Activated CD4-positive, alpha-beta memory T cell treated with anti-CD3 and anti-CD28 coated beads for 36 hours (primary cell): ENCODE results near the gene PDE4D. TPM values are rescaled to one million over a fixed set of nuclear protein-coding genes. Genes with fewer than 3 reads are reported as not detected.

ENCODE experiments used
- CTCF ChIA-PET: fragments of 350-600 bp; sonication (Branson Sonifier 250); formaldehyde crosslinking; loops from one replicate; lab custom pipeline; 2021; ENCODE audit warnings: antibody characterized with exemption, inconsistent platforms; lab: Charles Lee
- POLR2A ChIA-PET: fragments of 350-600 bp; sonication (Branson Sonifier 250); formaldehyde crosslinking; loops from one replicate; lab custom pipeline; 2021; ENCODE audit warnings: antibody characterized with exemption; lab: Charles Lee
- DNase-seq: peaks from one replicate; pipeline ENCODE4 v3.0.0-alpha.2; 2020
- H3K27ac Mint-ChIP-seq: one replicate; pipeline ENCODE4 v1.8.0; 2021; ENCODE audit warnings: mixed read lengths
- H3K27me3 Mint-ChIP-seq: one replicate; pipeline ENCODE4 v1.8.0; 2021; ENCODE audit warnings: mixed read lengths
- H3K36me3 Mint-ChIP-seq: one replicate; pipeline ENCODE4 v1.8.0; 2021; ENCODE audit warnings: mixed read lengths
- H3K4me1 Mint-ChIP-seq: one replicate; pipeline ENCODE4 v1.8.0; 2021; ENCODE audit warnings: low read depth, mixed read lengths
- H3K4me3 Mint-ChIP-seq: one replicate; pipeline ENCODE4 v1.8.0; 2021; ENCODE audit warnings: mild to moderate bottlenecking, mixed read lengths
- H3K9me3 Mint-ChIP-seq: one replicate; pipeline ENCODE4 v1.8.0; 2021; ENCODE audit warnings: mixed read lengths
- intact Hi-C: fragments of 100-400 bp; cut with micrococcal nuclease; formaldehyde crosslinking; loops from one replicate; pipeline ENCODE4 v1.15.1; 2023
- total RNA-seq, 2 experiments: library from RNA; stranded (reverse); gene quantifications; one replicate each; pipeline ENCODE4 v1.2.3, GENCODE V29; 2021

PDE4D gene
- total RNA-seq, 2 experiments from 2014 or later: 49.3 to 50.8 TPM

DNA sequence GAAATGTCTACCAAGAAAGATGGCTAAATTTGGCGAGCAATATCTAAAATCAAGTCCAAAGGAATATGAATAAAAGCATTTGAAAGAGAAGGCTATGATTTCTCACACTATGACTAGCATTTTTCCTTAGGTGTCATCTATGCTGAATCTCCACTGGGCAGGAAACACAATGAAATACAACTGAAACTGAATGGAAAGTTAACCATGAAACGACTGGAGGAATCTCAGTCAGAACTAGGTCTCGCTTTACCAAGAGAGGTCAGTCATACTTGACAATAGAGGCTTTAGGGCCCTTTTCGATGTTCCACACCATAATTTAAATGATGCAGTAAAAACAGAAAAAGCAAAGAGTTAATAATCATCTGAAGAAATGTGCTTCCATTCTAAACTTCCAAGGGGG lies 339.0 kb downstream of the PDE4D start:
- CTCF ChIA-PET: no interaction called here
- Mint-ChIP-seq H3K9me3 (no peaks in the 10 kb centered on the region), H3K4me1 (no peaks in the 10 kb centered on the region), H3K27ac (no peak overlapping the region), H3K36me3 (no peaks in the 10 kb centered on the region), H3K4me3 (no peak overlapping the region), H3K27me3 (no peaks in the 10 kb centered on the region)
- intact Hi-C loops: no loop called here
- no peak for DNase-seq
- POLR2A ChIA-PET: no interaction called here

DNA sequence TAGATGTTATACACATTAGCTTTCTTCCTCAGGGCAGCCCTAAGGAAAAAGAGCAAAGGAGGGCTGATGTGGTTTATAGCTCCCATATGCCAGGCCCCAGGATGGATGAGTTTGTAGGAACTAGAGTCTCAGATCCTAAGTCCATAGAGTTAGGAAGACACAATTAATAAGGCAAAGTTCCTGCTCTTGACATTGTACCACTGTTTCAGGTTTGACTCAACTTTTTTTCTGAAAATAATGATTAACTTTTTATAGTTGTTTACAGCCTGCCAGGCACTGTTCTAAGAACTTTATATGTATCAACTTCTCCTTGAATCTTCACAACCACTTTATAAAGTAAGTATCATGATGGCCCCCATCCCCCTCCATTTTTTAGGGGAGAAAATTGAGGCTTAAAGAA lies 339.5 kb downstream of the PDE4D start:
- Mint-ChIP-seq H3K9me3 (no peaks in the 10 kb centered on the region), H3K27me3 (no peaks in the 10 kb centered on the region), H3K4me3 (no peak overlapping the region), H3K27ac (no peak overlapping the region), H3K36me3 (no peaks in the 10 kb centered on the region), H3K4me1 (no peaks in the 10 kb centered on the region)
- intact Hi-C loops: no loop called here
- ChIA-PET CTCF (no interaction called here), POLR2A (no interaction called here)
- DNase-seq: no peak

DNA sequence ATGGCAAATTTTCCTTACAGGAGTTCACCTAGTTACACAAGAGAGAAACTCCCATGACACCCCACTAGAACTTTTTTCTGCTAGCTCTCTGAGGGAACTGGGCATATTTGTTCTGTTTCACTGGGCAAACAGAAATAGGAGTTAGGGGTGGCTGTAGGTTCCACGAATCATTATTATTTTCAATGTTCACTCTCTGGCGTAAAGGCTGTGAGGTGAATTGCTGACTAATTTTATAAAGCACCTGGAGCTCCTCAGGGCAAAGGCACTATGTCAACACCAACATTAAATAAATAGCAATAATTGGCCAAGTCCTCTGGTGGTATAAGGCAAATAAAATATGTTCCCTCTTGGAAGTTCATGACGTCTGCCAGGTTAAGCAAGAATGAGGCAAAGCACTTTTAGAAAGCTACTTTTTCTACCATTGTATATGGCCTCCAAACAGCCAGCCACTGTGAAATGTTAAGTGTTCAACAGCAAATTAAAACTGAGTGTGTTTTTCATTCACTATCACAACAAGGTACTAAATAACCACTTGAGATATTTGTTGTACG lies 344.6 kb downstream of the PDE4D start:
- H3K36me3 Mint-ChIP-seq: no peaks in the 10 kb centered on the region
- no peaks in the 10 kb centered on the region for H3K4me1 Mint-ChIP-seq
- ChIA-PET POLR2A (no interaction called here), CTCF (interaction anchor here (0.6 kb wide), 1 partner anchor 125 kb away, joined by 3 read pairs; no protein-coding TSS in a partner anchor)
- no peak overlapping the region for H3K4me3 Mint-ChIP-seq
- H3K9me3 Mint-ChIP-seq: no peaks in the 10 kb centered on the region
- no peak for DNase-seq
- no peak overlapping the region for H3K27ac Mint-ChIP-seq
- intact Hi-C loops: no loop called here
- H3K27me3 Mint-ChIP-seq: no peaks in the 10 kb centered on the region

DNA sequence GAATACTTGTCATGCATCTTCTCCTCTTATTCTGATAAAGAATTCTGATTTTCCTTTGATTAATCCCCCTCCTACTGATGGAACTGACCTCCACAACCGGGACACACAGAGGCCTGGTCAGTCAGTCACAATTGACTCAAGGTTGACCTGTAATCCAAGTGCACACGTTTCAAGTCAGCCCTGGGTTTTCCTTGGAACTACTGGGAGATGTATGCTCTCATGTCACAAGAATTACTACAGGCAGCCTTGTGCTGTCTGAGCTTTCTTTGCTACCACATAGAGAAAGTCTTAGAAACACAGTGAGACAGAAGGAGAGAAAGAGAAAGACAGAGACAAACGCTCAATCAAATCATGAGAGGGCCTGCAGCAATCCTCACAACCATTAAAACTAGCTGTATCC lies 345.8 kb downstream of the PDE4D start:
- intact Hi-C loops: no loop called here
- H3K4me3 Mint-ChIP-seq: no peak overlapping the region
- POLR2A ChIA-PET: no interaction called here

DNA sequence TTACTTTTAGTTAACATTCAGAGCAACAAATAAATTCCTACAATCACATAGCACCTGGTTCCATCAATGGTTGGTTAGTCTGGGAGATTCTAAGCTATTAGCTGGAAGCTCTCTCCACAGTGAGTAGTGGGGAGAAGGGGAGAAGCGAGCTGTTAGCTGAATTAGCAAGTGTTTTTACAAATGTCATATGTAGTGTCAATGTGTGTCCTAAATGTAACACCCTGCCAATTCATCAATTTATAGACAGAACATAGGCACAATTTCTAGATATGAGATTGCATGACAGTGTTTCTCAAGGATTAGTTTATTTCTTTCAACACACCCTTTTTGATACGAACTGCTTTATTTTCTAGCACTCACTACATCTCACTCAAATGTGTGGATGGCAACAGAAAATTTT lies 349.0 kb downstream of the PDE4D start:
- ChIA-PET CTCF (no interaction called here), POLR2A (no interaction called here)
- no peak overlapping the region for H3K27ac Mint-ChIP-seq
- intact Hi-C loops: no loop called here
- H3K27me3 Mint-ChIP-seq: no peaks in the 10 kb centered on the region
- H3K36me3 Mint-ChIP-seq: no peaks in the 10 kb centered on the region
- no peaks in the 10 kb centered on the region for H3K9me3 Mint-ChIP-seq
- no peaks in the 10 kb centered on the region for H3K4me1 Mint-ChIP-seq
- no peak for DNase-seq
- no peak overlapping the region for H3K4me3 Mint-ChIP-seq

More for the DNA sequence above, 345.8 kb downstream of the PDE4D start:
- H3K27me3 Mint-ChIP-seq: no peaks in the 10 kb centered on the region
- CTCF ChIA-PET: no interaction called here
- H3K9me3 Mint-ChIP-seq: no peaks in the 10 kb centered on the region
- DNase-seq: no peak
- no peaks in the 10 kb centered on the region for H3K4me1 Mint-ChIP-seq
- no peak overlapping the region for H3K27ac Mint-ChIP-seq
- no peaks in the 10 kb centered on the region for H3K36me3 Mint-ChIP-seq

- Mint-ChIP-seq H3K4me1 (no peaks in the 10 kb centered on the region), H3K36me3 (no peaks in the 10 kb centered on the region), H3K4me3 (no peak overlapping the region), H3K9me3 (no peaks in the 10 kb centered on the region), H3K27ac (no peak overlapping the region), H3K27me3 (no peaks in the 10 kb centered on the region)
- intact Hi-C loops: no loop called here
- POLR2A ChIA-PET: no interaction called here
- DNase-seq: no peak
- CTCF ChIA-PET: no interaction called here
Observed at GRCh38 chr5:59543821-59544442, 349.6 kb downstream of the PDE4D start.

GRCh38 chr5:59542851-59543820 lies 350.4 kb downstream of the PDE4D start:
- no peak for DNase-seq
- Mint-ChIP-seq H3K9me3 (no peaks in the 10 kb centered on the region), H3K4me1 (no peaks in the 10 kb centered on the region), H3K27ac (no peak overlapping the region), H3K36me3 (no peaks in the 10 kb centered on the region), H3K4me3 (no peak overlapping the region), H3K27me3 (no peaks in the 10 kb centered on the region)
- ChIA-PET POLR2A (no interaction called here), CTCF (no interaction called here)
- intact Hi-C loops: no loop called here

DNA sequence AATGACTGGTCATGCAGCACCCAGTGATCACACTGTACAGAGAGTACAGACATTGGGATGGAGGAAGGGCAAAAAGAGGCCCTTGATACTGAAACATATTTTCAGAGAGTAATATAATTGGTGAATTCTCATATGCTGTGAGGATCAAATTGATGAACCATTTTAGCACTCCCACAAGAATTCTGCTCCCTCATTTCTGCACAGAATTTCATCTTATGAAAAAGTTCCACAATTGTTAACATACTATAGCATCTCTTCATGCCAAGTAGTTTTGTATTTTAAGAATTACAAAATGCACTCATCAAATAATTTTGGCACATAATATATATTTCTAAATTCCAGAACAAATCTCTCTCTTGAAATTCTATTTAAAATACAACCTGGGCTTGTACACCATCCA lies 351.2 kb downstream of the PDE4D start:
- DNase-seq: no peak
- POLR2A ChIA-PET: no interaction called here
- H3K4me1 Mint-ChIP-seq: no peaks in the 10 kb centered on the region
- no peaks in the 10 kb centered on the region for H3K27me3 Mint-ChIP-seq
- H3K9me3 Mint-ChIP-seq: no peaks in the 10 kb centered on the region
- H3K27ac Mint-ChIP-seq: no peak overlapping the region
- CTCF ChIA-PET: no interaction called here
- H3K4me3 Mint-ChIP-seq: no peak overlapping the region
- intact Hi-C loops: no loop called here
- no peaks in the 10 kb centered on the region for H3K36me3 Mint-ChIP-seq

DNA sequence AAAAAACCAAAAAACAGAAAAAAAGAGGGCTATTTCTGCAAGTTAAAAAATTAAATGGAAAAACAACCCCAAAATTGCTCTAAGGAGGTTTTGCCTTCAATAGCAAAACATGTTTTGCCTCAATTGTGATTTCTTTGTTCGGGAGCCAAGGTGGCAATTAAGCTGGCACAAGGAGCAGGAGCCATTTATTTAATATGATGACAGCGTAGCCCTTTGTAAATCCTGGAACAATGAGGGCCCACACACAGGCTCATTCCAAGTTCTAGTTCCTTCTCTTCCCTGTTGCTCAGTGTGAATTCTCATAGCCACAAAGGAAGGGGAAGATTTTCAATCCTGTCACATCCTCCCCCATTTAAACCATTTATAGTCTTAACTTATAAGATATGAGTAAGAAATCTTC lies 353.2 kb downstream of the PDE4D start:
- intact Hi-C loops: no loop called here
- no peak for DNase-seq
- Mint-ChIP-seq H3K36me3 (no peaks in the 10 kb centered on the region), H3K4me3 (no peak overlapping the region), H3K9me3 (no peaks in the 10 kb centered on the region), H3K27me3 (no peaks in the 10 kb centered on the region), H3K4me1 (no peaks in the 10 kb centered on the region), H3K27ac (no peak overlapping the region)
- POLR2A ChIA-PET: no interaction called here
- CTCF ChIA-PET: interaction anchor here (1.7 kb wide), 1 partner anchor 133 kb away, joined by 4 read pairs; no protein-coding TSS in a partner anchor

DNA sequence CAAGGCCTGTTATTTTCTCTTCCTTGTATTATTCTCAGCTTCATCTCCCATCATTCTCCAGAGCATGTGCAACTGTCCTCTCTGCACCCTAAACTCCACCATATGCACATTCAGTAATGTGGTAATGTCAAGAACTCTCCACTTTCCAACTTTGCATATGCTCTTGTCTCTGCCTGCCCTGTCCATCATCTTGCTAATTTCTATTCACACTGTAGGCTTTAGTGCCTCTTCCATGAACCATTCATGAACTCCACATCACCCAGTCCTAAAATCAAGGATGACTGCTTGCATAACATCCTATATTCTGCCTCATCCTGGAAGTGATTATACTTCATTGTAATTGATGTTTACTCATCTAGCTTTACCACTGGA lies 354.8 kb downstream of the PDE4D start:
- POLR2A ChIA-PET: no interaction called here
- H3K27ac Mint-ChIP-seq: no peak overlapping the region

GRCh38 chr5:59537961-59538749 lies 355.4 kb downstream of the PDE4D start:
- CTCF ChIA-PET: no interaction called here
- H3K4me3 Mint-ChIP-seq: no peak overlapping the region

More for the DNA sequence above, 354.8 kb downstream of the PDE4D start:
- no peak overlapping the region for H3K4me3 Mint-ChIP-seq
- H3K27me3 Mint-ChIP-seq: no peaks in the 10 kb centered on the region
- H3K9me3 Mint-ChIP-seq: no peaks in the 10 kb centered on the region
- DNase-seq: no peak
- CTCF ChIA-PET: interaction anchor here (0.7 kb wide), 1 partner anchor 212 kb away, joined by 3 read pairs; no protein-coding TSS in a partner anchor
- no peaks in the 10 kb centered on the region for H3K4me1 Mint-ChIP-seq
- no peaks in the 10 kb centered on the region for H3K36me3 Mint-ChIP-seq
- intact Hi-C loops: no loop called here

GRCh38 chr5:59536875-59537274 lies 356.7 kb downstream of the PDE4D start:
- Mint-ChIP-seq H3K36me3 (no peaks in the 10 kb centered on the region), H3K27me3 (no peaks in the 10 kb centered on the region), H3K9me3 (no peaks in the 10 kb centered on the region), H3K27ac (no peak overlapping the region), H3K4me1 (no peaks in the 10 kb centered on the region), H3K4me3 (no peak overlapping the region)
- intact Hi-C loops: no loop called here
- no peak for DNase-seq
- POLR2A ChIA-PET: no interaction called here
- CTCF ChIA-PET: no interaction called here

More at GRCh38 chr5:59537961-59538749, 355.4 kb downstream of the PDE4D start:
- H3K27me3 Mint-ChIP-seq: no peaks in the 10 kb centered on the region
- H3K36me3 Mint-ChIP-seq: no peaks in the 10 kb centered on the region
- POLR2A ChIA-PET: no interaction called here
- intact Hi-C loops: no loop called here
- no peak for DNase-seq
- H3K9me3 Mint-ChIP-seq: no peaks in the 10 kb centered on the region
- H3K4me1 Mint-ChIP-seq: no peaks in the 10 kb centered on the region
- H3K27ac Mint-ChIP-seq: no peak overlapping the region
